HG02759 (cell line): ENCODE measurements around the gene SLC30A1.
"Not testable (repeated sequence)": the region's sequence is repeated elsewhere in the genome, so short reads cannot be mapped to it uniquely, and the experiment has no call there.

Source experiments
- ATAC-seq: cut with Tn5 transposase; IDR thresholded peaks from one replicate; pipeline ENCODE4 v1.9.1; 2021; ENCODE audit warnings: mild to moderate bottlenecking, moderate library complexity; ENCODE audit not compliant: unreplicated experiment

SLC30A1 gene

GRCh38 chr1:211586538-211586937, 7.6 kb upstream of the SLC30A1 start:
- ATAC-seq, result no peak

- ATAC-seq, result no peak
Measured at GRCh38 chr1:211583011-211583992, 4.3 kb upstream of the SLC30A1 start.

- ATAC-seq, result no peak
Measured at GRCh38 chr1:211581526-211581925, 2.6 kb upstream of the SLC30A1 start.

DNA sequence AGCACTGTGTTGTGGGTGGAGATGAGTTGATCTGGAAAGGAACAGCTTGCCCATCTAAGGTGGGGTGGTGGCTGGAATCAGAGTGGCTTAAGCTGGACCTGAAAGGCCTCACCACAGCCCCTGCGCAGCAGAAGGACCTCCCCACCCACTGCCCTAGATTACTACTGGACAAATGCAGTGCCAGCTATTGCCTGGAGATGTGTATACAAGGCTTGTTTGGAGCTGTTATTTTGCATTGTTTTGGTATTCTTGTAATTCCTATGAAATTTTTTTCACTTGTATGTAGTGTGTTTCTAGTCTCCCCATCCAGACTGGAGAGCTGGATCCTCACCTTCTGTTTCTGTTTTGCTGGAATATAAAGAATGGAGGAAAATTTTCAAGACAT, 1.3 kb upstream of the SLC30A1 start:
- no peak for ATAC-seq

DNA sequence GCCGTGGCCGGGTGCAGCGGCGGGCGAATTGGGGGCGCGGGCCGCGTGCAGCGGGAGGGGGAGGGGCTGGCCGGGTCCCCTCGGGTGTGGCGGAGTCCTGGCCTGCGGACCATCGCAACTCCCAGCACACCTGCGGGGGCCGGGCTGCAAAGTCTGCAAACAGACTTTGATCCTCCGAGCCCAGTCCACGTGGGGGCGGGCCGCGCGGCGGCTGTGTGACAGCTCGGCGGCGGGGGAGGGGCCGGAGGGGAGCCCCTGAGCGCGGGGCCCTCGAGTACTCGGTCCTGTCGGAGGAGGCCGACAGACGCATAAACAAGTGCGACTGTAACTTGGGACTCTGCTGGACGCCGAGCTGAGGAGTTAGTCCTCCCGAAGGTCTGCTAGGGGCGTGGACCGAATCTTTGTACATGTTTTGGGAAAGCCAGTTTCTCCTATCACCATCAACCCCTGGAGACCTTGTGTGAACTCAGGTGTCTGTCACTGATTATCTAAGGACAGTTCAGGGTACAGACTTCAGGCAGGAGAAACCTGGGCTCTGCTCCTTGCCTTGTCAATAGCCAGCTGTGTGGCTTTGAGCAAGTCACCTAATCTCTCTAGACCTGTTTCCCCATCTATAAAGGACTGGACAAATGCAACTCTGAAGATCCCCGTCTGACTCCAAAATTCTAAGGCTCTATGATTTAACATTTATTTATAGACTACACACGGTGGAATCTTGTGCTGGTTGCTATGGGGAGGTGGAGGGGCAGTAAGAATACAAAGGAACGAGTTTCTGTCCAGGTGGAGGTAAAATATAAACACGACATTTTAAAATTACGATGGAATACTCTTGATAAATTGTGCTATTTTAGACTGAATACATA, 710 bp upstream of the SLC30A1 start:
- peak; percentile 45 for ATAC-seq

DNA sequence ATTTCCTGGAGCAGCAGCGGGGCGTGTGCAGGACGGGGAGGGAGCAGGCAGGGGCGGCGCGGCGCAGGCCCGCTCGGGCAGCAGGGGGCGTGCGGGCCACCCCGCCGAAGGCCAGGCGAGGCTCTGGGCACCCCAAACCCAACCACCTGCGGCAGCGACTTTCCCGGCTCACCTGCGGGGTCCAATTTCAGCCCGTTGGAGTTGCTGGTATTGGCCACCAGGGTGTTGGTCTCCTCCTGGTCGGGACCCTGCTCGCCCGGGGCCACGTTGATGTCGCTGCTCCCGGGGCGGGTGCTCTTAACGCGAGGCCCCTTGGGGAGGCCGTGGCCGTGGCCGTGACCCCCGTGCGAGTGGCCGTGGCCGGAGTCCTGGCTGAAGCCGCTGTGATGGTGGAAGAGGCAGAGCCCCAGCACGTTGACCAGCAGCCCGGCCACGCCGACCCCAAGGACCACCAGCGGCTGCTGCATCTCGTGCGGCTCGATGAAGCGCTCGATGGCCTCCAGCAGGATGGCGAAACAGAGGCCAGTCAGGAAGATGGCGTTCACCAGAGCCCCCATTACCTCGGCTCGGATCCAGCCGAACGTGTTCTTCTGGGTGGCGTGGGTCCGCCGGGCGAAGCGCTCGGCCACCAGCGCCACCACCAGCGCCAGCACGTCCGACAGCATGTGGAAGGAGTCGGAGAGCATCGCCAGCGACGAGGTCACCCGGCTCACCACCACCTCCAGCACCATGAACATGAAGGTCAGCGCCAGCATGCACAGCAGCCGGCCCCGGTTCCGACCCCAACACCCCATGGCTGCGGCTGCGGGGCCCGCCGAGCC, 932 bp downstream of the SLC30A1 start:
- peak; percentile 39 for ATAC-seq

DNA sequence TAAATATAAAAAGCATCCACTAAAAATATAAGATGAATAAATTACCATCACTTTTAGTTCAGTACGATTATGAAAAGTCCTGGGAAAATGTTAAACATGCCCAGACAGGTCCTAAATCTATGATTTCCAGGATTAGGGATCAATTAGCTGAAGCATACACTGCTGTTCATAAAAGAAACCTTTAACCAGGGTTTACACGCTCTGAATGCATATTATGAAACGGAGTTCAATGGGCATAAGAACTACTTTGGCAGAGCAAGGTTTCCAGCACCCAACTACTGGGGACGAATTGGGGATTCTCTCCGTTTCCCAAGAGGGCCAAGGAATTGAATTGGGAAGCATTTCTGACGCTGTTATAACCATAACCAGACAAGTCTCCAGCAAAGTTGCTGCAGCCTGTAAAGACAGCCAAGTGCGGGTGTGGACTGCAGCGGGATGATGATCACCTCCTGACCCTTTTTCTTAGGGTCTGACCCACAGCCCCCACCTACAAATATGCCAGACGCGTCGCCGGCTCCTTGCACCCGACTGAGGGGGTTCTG, 1.6 kb downstream of the SLC30A1 start:
- ATAC-seq, result no peak

DNA sequence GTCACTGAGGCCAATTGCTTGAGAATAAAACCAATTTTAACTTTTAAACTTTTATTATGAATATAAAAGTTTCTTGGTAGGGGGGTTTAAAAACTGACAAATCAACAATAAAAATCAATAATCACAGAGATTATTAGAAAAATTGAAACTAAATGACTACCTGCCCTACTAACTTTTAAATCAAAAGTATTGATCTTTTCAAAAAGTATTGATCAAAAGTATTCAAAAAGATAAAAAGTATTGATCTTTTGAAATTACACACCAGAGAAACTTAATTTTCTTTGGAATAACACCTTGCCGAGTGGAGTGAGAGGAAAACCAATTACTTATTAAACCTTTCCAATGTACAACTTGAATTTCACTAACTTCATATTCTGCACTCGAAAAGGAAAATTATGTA, 2.2 kb downstream of the SLC30A1 start:
- no peak for ATAC-seq

- no peak for ATAC-seq
Measured at GRCh38 chr1:211574705-211575104, 4.3 kb downstream of the SLC30A1 start.

DNA sequence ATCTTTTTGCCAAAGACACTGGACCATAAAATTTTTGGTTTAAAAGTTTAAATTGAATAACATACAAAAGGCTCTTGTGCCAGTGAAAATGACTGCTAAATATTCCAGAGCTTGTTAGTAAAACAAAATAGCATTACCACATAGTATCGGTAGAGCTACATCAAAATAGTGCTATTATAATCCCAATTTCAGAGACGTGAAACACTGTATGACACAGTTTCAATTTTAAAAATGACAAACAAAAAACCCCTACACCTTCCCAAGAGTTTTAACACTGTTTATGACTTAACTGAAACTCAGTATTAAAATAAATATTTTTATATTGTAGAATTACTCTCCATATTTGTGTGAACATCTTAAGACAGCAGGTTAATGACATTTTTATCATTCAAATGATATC, 7.0 kb downstream of the SLC30A1 start:
- ATAC-seq, result no peak

GRCh38 chr1:211570378-211570777, 8.6 kb downstream of the SLC30A1 start:
- not testable (repeated sequence) for ATAC-seq

- ATAC-seq, result peak; percentile 95
Measured at GRCh38 chr1:211566431-211567025, 12.4 kb downstream of the SLC30A1 start.

- ATAC-seq, result no peak
Measured at GRCh38 chr1:211564084-211564483, 14.9 kb downstream of the SLC30A1 start.

DNA sequence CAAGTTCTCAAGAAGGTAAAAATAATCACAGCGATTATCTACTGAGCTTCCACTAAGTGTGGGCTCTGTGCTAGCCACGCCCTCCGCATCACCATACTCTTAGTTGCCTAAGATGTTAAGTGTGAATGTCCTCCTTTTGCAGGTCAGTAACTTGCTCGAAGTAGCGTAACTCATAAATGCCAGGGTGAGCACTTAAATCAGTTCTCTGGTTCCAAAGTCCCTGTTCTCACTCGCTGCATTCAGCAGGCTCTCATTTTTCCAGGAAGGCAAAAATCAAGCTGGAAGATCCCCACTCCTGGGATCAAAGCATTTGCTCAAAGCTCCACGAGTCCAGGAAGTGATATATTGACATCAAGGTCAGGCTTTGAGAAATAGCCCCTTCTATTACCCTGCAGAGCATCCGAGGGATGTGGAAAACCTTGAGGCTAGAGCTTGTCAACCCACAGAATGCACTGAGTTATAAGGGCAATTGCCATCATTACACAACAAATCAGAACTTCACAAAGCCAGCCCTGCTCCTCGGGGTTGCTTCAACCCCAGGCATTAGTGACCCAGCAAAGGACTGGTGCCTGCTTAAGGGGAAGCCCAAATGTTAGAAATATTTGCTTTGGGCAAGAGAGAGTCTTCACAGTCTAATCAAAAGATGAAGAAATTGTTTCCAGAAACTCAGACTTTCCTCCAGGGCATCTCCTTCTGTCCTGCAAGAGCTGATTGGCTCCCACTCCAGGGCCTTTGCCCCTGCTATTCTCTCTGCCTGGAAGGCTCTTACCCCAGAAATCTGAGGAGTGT, 19.5 kb downstream of the SLC30A1 start:
- ATAC-seq, result no peak

DNA sequence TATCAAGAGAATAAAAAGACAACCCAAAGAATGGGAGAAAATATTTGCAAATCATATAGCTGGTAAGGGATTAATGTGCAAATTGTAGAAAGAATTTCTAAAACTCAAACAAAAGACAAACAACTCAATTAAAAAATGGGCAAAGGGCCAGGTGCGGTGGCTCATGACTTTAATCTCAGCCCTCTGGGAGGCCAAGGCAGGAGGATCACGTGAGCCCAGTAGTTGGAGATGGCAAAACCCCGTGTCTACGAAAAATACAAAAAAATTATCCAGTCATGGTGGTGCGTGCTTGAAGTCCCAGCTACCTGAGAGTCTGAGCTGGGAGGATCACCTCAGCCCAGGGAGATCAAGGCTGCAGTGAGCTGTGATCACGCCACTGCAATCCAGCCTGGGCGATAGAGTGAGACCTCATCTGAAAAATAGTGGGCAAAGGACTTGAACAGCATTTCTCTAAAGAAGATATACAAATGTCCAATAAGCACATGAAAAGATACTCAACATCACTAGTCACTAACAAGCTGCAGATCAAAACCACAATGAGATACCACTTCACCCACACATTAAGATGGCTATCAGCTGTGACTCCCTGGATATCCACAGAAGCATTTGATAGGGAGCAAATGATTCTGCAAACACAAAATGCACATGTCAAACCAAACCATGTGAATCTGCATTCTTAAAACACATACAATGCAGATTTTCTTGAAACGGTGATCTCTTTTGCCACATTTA, 20.9 kb downstream of the SLC30A1 start:
- no peak for ATAC-seq

- no peak for ATAC-seq
Measured at GRCh38 chr1:211553549-211553948, 25.4 kb downstream of the SLC30A1 start.

- ATAC-seq, result no peak
Measured at GRCh38 chr1:211551638-211552460, 27.1 kb downstream of the SLC30A1 start.
